ENCODE measurements around the gene SI.

The SI gene

GRCh38 chr3:165075695-165076094, 2.6 kb downstream of the SI start:
- Mint-ChIP-seq H3K9me3 (no peaks in the 10 kb centered on the region), H3K27me3 (ENCODE audit: low read depth, poor library complexity) (peaks cover under 1% of the 10 kb centered on the region), H3K4me3 (no peak overlapping the region), H3K4me1 (no peaks in the 10 kb centered on the region), H3K27ac (no peak overlapping the region), H3K36me3 (ENCODE audit: low read depth) (no peaks in the 10 kb centered on the region)
- TF ChIP-seq CTCF (IDR thresholded peaks at IDR 0.05): no peak
- no peak for DNase-seq

- TF ChIP-seq CTCF (IDR thresholded peaks at IDR 0.05): no peak
- H3K9me3 Mint-ChIP-seq: no peaks in the 10 kb centered on the region
- no peaks in the 10 kb centered on the region for H3K36me3 Mint-ChIP-seq (ENCODE audit: low read depth)
- H3K27me3 Mint-ChIP-seq (ENCODE audit: low read depth, poor library complexity): no peaks in the 10 kb centered on the region
- no peak overlapping the region for H3K27ac Mint-ChIP-seq
- H3K4me1 Mint-ChIP-seq: no peaks in the 10 kb centered on the region
- no peak overlapping the region for H3K4me3 Mint-ChIP-seq
- DNase-seq: no peak
Observed at GRCh38 chr3:165070682-165071081, 7.6 kb downstream of the SI start.

GRCh38 chr3:165056510-165056909, 21.8 kb downstream of the SI start:
- no peaks in the 10 kb centered on the region for H3K36me3 Mint-ChIP-seq (ENCODE audit: low read depth)
- TF ChIP-seq CTCF (IDR thresholded peaks at IDR 0.05): no peak
- H3K4me1 Mint-ChIP-seq: no peaks in the 10 kb centered on the region
- H3K9me3 Mint-ChIP-seq: no peaks in the 10 kb centered on the region
- no peaks in the 10 kb centered on the region for H3K27me3 Mint-ChIP-seq (ENCODE audit: low read depth, poor library complexity)
- no peak for DNase-seq
- no peak overlapping the region for H3K27ac Mint-ChIP-seq
- no peak overlapping the region for H3K4me3 Mint-ChIP-seq

- TF ChIP-seq CTCF (IDR thresholded peaks at IDR 0.05): no peak
- Mint-ChIP-seq H3K36me3 (ENCODE audit: low read depth) (no peaks in the 10 kb centered on the region), H3K4me3 (no peak overlapping the region), H3K27ac (no peak overlapping the region), H3K27me3 (ENCODE audit: low read depth, poor library complexity) (no peaks in the 10 kb centered on the region), H3K9me3 (no peaks in the 10 kb centered on the region), H3K4me1 (no peaks in the 10 kb centered on the region)
- no peak for DNase-seq
Observed at GRCh38 chr3:165040186-165040585, 38.1 kb downstream of the SI start.

- no peak for TF ChIP-seq CTCF (IDR thresholded peaks at IDR 0.05)
- H3K9me3 Mint-ChIP-seq: no peaks in the 10 kb centered on the region
- H3K27ac Mint-ChIP-seq: no peak overlapping the region
- peaks cover 3% of the 10 kb centered on the region for H3K27me3 Mint-ChIP-seq (ENCODE audit: low read depth, poor library complexity)
- DNase-seq: no peak
- no peaks in the 10 kb centered on the region for H3K4me1 Mint-ChIP-seq
- no peaks in the 10 kb centered on the region for H3K36me3 Mint-ChIP-seq (ENCODE audit: low read depth)
- no peak overlapping the region for H3K4me3 Mint-ChIP-seq
Observed at GRCh38 chr3:165011557-165011956, 66.7 kb downstream of the SI start.

- Mint-ChIP-seq H3K4me1 (no peaks in the 10 kb centered on the region), H3K27me3 (ENCODE audit: low read depth, poor library complexity) (no peaks in the 10 kb centered on the region), H3K27ac (no peak overlapping the region)
Observed at GRCh38 chr3:164984947-164985346, 93.3 kb downstream of the SI start.

More at GRCh38 chr3:164984947-164985346, 93.3 kb downstream of the SI start:
- no peak for TF ChIP-seq CTCF (IDR thresholded peaks at IDR 0.05)
- no peak for DNase-seq
- no peak overlapping the region for H3K4me3 Mint-ChIP-seq
- H3K9me3 Mint-ChIP-seq: no peaks in the 10 kb centered on the region
- H3K36me3 Mint-ChIP-seq (ENCODE audit: low read depth): no peaks in the 10 kb centered on the region

All from nephron progenitor cell (in vitro differentiated cells).